Esophagus mucosa (tissue), 1 donor: Measurements from ENCODE around the gene RHOBTB3. TPM values are rescaled to one million over a fixed set of nuclear protein-coding genes. Genes with fewer than 3 reads are reported as not detected.

Source experiments
- ATAC-seq: fragments of 200-7000 bp; cut with Tn5 transposase; one replicate; pipeline ENCODE4 v1.9.1; 2020
- total RNA-seq: library from RNA; stranded (reverse); gene quantifications from one replicate; pipeline ENCODE4 v1.2.4, GENCODE V29; 2023
- donor health status: DM: yes; HTN: yes; CAD: no.

The RHOBTB3 gene
- total RNA-seq, 1 donor from 2014 or later, result 3.6 TPM

- peak; percentile 57 for ATAC-seq
Measured at GRCh38 chr5:95770830-95771708, 39.9 kb downstream of the RHOBTB3 start.

GRCh38 chr5:95771892-95772291 is 40.8 kb downstream of the RHOBTB3 start:
- no peak for ATAC-seq

GRCh38 chr5:95773335-95774059 is 42.4 kb downstream of the RHOBTB3 start:
- ATAC-seq, result no peak

GRCh38 chr5:95777441-95777840 is 46.3 kb downstream of the RHOBTB3 start:
- no peak for ATAC-seq

GRCh38 chr5:95778713-95779436 is 47.7 kb downstream of the RHOBTB3 start:
- no peak for ATAC-seq

- no peak for ATAC-seq
Measured at GRCh38 chr5:95779611-95780010, 48.5 kb downstream of the RHOBTB3 start.

- ATAC-seq, result no peak
Measured at GRCh38 chr5:95780597-95780996, 49.5 kb downstream of the RHOBTB3 start.

GRCh38 chr5:95781101-95781583 is 50.0 kb downstream of the RHOBTB3 start:
- peak; percentile 92 for ATAC-seq

- no peak for ATAC-seq
Measured at GRCh38 chr5:95782181-95782580, 51.0 kb downstream of the RHOBTB3 start.

- ATAC-seq, result no peak
Measured at GRCh38 chr5:95783661-95784060, 52.5 kb downstream of the RHOBTB3 start.

GRCh38 chr5:95784514-95785302 is 53.6 kb downstream of the RHOBTB3 start:
- ATAC-seq, result no peak

- ATAC-seq, result no peak
Measured at GRCh38 chr5:95786821-95787418, 55.8 kb downstream of the RHOBTB3 start.

GRCh38 chr5:95788493-95788892 is 57.4 kb downstream of the RHOBTB3 start:
- no peak for ATAC-seq

- no peak for ATAC-seq
Measured at GRCh38 chr5:95791751-95792150, 60.6 kb downstream of the RHOBTB3 start.

- no peak for ATAC-seq
Measured at GRCh38 chr5:95794070-95794516, 63.0 kb downstream of the RHOBTB3 start.

GRCh38 chr5:95797301-95797700 is 66.2 kb downstream of the RHOBTB3 start:
- ATAC-seq, result no peak

GRCh38 chr5:95798048-95798447 is 66.9 kb downstream of the RHOBTB3 start:
- no peak for ATAC-seq

- ATAC-seq, result no peak
Measured at GRCh38 chr5:95798545-95798944, 67.4 kb downstream of the RHOBTB3 start.

GRCh38 chr5:95799191-95799835 is 68.2 kb downstream of the RHOBTB3 start:
- no peak for ATAC-seq

- ATAC-seq, result no peak
Measured at GRCh38 chr5:95800553-95800952, 69.4 kb downstream of the RHOBTB3 start.

GRCh38 chr5:95801532-95801931 is 70.4 kb downstream of the RHOBTB3 start:
- ATAC-seq, result no peak
